H1 (cell line): ENCODE results near the gene LDLRAD3. TPM values are rescaled to one million over a fixed set of nuclear protein-coding genes. Genes with fewer than 3 reads are reported as not detected.

Source experiments
- CHD7 ChIP-seq: fragments of 300-600 bp; sonication (generic); IDR thresholded peaks from 2 replicates; pipeline ENCODE4 v1.7.1; 2012; ENCODE audit warnings: low read length, moderate library complexity, mild to moderate bottlenecking, inconsistent platforms; ENCODE audit not compliant: insufficient replicate concordance
- CREB1 ChIP-seq: IDR thresholded peaks from 2 replicates; pipeline ENCODE4 v1.6.1; 2012; ENCODE audit warnings: inconsistent platforms
- EGR1 ChIP-seq: IDR thresholded peaks from 2 replicates; pipeline ENCODE4 v1.6.1; 2011; ENCODE audit warnings: low read depth, low read length, borderline replicate concordance
- EP300 ChIP-seq, 2 experiments: IDR thresholded peaks; 1 replicate in 1 of 2; 2 replicates in 1 of 2; pipeline ENCODE4 v1.6.1; 2011 to 2012; ENCODE audit warnings: low read depth in 2 of 2, low read length in 2 of 2, mild to moderate bottlenecking in 2 of 2, borderline replicate concordance in 1 of 2, inconsistent platforms in 1 of 2, moderate library complexity in 1 of 2
- GTF2F1 ChIP-seq: IDR thresholded peaks from 2 replicates; pipeline ENCODE4 v1.6.1; 2012; ENCODE audit warnings: low read depth, low read length, improper control_type of control experiment, borderline replicate concordance
- NANOG ChIP-seq: IDR thresholded peaks from 2 replicates; pipeline ENCODE4 v1.6.1; 2011; ENCODE audit warnings: low read length, low read depth, mild to moderate bottlenecking, inconsistent platforms; ENCODE audit not compliant: insufficient read depth, poor library complexity, severe bottlenecking
- POU5F1 ChIP-seq: IDR thresholded peaks from 2 replicates; pipeline ENCODE4 v1.6.1; 2011; ENCODE audit warnings: low read depth, mild to moderate bottlenecking, low read length, moderate library complexity
- RAD21 ChIP-seq, 2 experiments: IDR thresholded peaks in 1 of 2; conservative IDR thresholded peaks in 1 of 2; 2 replicates each; pipeline ENCODE4 v1.6.1; 2011; ENCODE audit warnings: low read depth in 2 of 2, low read length in 2 of 2, improper control_type of control experiment in 1 of 2, inconsistent platforms in 1 of 2, mild to moderate bottlenecking in 1 of 2, moderate library complexity in 1 of 2
- RNF2 ChIP-seq: fragments of 200-900, 300-1000 bp; sonication (generic); IDR thresholded peaks from 2 replicates; pipeline ENCODE4 v1.7.1; 2016; ENCODE audit warnings: borderline replicate concordance, low read depth, mild to moderate bottlenecking, antibody characterized with exemption, low read length; ENCODE audit not compliant: poor library complexity, severe bottlenecking; ENCODE audit errors: missing control alignments
- SIRT6 ChIP-seq: IDR thresholded peaks from one replicate; pipeline ENCODE4 v1.7.1; 2012; ENCODE audit warnings: low read length, inconsistent platforms
- SP4 ChIP-seq: IDR thresholded peaks from 2 replicates; pipeline ENCODE4 v1.6.1; 2012; ENCODE audit warnings: low read length, inconsistent platforms
- polyA plus RNA-seq, 7 experiments: library from polyadenylated mRNA; depleted of rRNA in 3 of 7; stranded (reverse) in 5 of 7; unstranded in 2 of 7; fragments of >200 nt in 5 of 7; fragments of 200-250 nt in 2 of 7; gene quantifications; 1 replicate in 5 of 7; 2 replicates in 1 of 7; 4 replicates in 1 of 7; pipeline versions ENCODE4 v1.2.1 to v1.2.3, GENCODE V29; 2011 to 2013; ENCODE audit warnings: missing spikeins in 2 of 7, mixed read lengths in 2 of 7
- total RNA-seq: library from RNA; stranded (reverse); fragmentation: NEBNext Ultra II Directional; extraction: Animal tissue kit (Norgen Biotek cat#: 25700); gene quantifications from 2 replicates; pipeline ENCODE4 v1.2.1, GENCODE V29; 2021

Gene LDLRAD3
- total and polyA plus RNA-seq, 2 of the 8 experiments (the other 6 are each of a cell fraction or from before 2014, with no cell fraction given), result 18.6 to 22.8 TPM

GRCh38 chr11:36139767-36140166 is 195.9 kb downstream of the LDLRAD3 start (continued):
- TF ChIP-seq CHD7, result no peak
- TF ChIP-seq RNF2, result no peak
- TF ChIP-seq SP4, result no peak
- no peak for TF ChIP-seq SIRT6
- TF ChIP-seq POU5F1, result no peak
- no peak for TF ChIP-seq RAD21 (IDR thresholded peaks at IDR 0.05 in 1 of 2, conservative IDR thresholded peaks at IDR 0.05 in 1 of 2; ENCODE audit: low read depth in 2 of 2, low read length in 2 of 2)
- TF ChIP-seq CREB1, result no peak
- no peak for TF ChIP-seq GTF2F1
- no peak for TF ChIP-seq EP300 (IDR thresholded peaks at IDR 0.05; ENCODE audit: borderline replicate concordance in 1 of 2, low read depth in 2 of 2, low read length in 2 of 2)
- no peak for TF ChIP-seq NANOG
- no peak for TF ChIP-seq EGR1
